HepG2 (cell line): ENCODE results near the gene NDUFC1. TPM values are rescaled to one million over a fixed set of nuclear protein-coding genes. Genes with fewer than 3 reads are reported as not detected.

Experiments
- ATAC-seq: fragments of 200-7000 bp; cut with Tn5 transposase; 3 replicates; pipeline ENCODE4 v1.9.1; 2020; ENCODE audit warnings: mild to moderate bottlenecking, moderate library complexity
- BruUV-seq: library from RNA; stranded (reverse); fragments of 400-500 nt; replicated peaks from 2 replicates; lab custom pipeline; 2021; lab: Mats Ljungman, UMichigan
- CTCF ChIA-PET: fragments of 300-600 bp; formaldehyde crosslinking; extraction: SDS; loops from one replicate; lab custom pipeline; 2021; ENCODE audit warnings: low total read pairs, inconsistent platforms, low intra/inter-chr PET ratio; lab: Yijun Ruan, JAX
- POLR2A ChIA-PET: fragments of 350-600 bp; sonication (Branson Sonifier 250); formaldehyde crosslinking; loops from one replicate; lab custom pipeline; 2020; ENCODE audit warnings: antibody characterized with exemption, inconsistent platforms; lab: Yijun Ruan, JAX
- DNase-seq: peaks from one replicate; pipeline ENCODE4 v3.0.0-alpha.2; 2015; ENCODE audit warnings: low spot score
- FAIRE-seq: peaks from 3 replicates; lab custom pipeline; 2011; peaks lifted over from hg19 to GRCh38; lab: Jason Lieb, UNC
- H2AFZ ChIP-seq: one replicate; pipeline ENCODE4 v1.6.1; 2011; ENCODE audit warnings: low read length, inconsistent platforms
- H3K27ac ChIP-seq: fragments of 300-600 bp; 3 replicates; pipeline ENCODE4 v1.8.0; 2011; ENCODE audit warnings: mixed run types, mild to moderate bottlenecking, mixed read lengths, low read length, inconsistent platforms; ENCODE audit not compliant: insufficient read depth; ENCODE audit errors: extremely low read length
- H3K27me3 ChIP-seq, 2 experiments: fragments of 200-600 bp in 1 of 2; 2 replicates in 1 of 2; 3 replicates in 1 of 2; pipeline versions ENCODE4 v1.6.0 to v1.8.0; 2011; ENCODE audit warnings: low read length in 2 of 2, mild to moderate bottlenecking in 2 of 2, moderate library complexity in 2 of 2, inconsistent platforms in 1 of 2; ENCODE audit not compliant: insufficient read depth in 2 of 2, control insufficient read depth in 1 of 2
- H3K36me3 ChIP-seq, 2 experiments: fragments of 200-600 bp in 1 of 2; replicated peaks in 1 of 2; 2 replicates in 1 of 2; 3 replicates in 1 of 2; pipeline versions ENCODE4 v1.5.1 to v1.8.0; 2011; ENCODE audit warnings: low read length in 2 of 2, inconsistent platforms in 1 of 2; ENCODE audit not compliant: insufficient read depth in 2 of 2, control insufficient read depth in 1 of 2
- H3K4me1 ChIP-seq: 2 replicates; pipeline ENCODE4 v1.5.1; 2012; ENCODE audit warnings: low read length, inconsistent platforms; ENCODE audit not compliant: insufficient read depth
- H3K4me2 ChIP-seq: 2 replicates; pipeline ENCODE4 v1.6.0; 2011; ENCODE audit warnings: low read depth, low read length, inconsistent platforms
- H3K4me3 ChIP-seq, 3 experiments: fragments of 200-600 bp in 1 of 3; sonication (generic), shearing (Covaris generic) in 1 of 3; replicated peaks in 1 of 3; 2 replicates each; pipeline ENCODE4 v1.5.1; 2011 to 2016; ENCODE audit warnings: low read length in 3 of 3, inconsistent platforms in 2 of 3, low read depth in 2 of 3, mild to moderate bottlenecking in 2 of 3, control low read depth in 1 of 3, mixed read lengths in 1 of 3; ENCODE audit not compliant: insufficient read depth in 1 of 3
- H3K79me2 ChIP-seq: one replicate; pipeline ENCODE4 v1.6.1; 2011; ENCODE audit warnings: low read length, inconsistent platforms; ENCODE audit not compliant: insufficient read depth
- H3K9ac ChIP-seq: 2 replicates; pipeline ENCODE4 v1.6.0; 2011; ENCODE audit warnings: mild to moderate bottlenecking, low read depth, low read length, inconsistent platforms; ENCODE audit not compliant: insufficient read depth
- H3K9me3 ChIP-seq: 2 replicates; pipeline ENCODE4 v1.5.1; 2012; ENCODE audit warnings: mild to moderate bottlenecking, low read length
- H4K20me1 ChIP-seq: 2 replicates; pipeline ENCODE4 v1.6.0; 2011; ENCODE audit warnings: inconsistent platforms, mild to moderate bottlenecking, low read length, moderate library complexity; ENCODE audit not compliant: insufficient read depth
- HIC2 ChIP-seq: sonication (generic); formaldehyde crosslinking; IDR thresholded peaks from 2 replicates; pipeline ENCODE4 v1.9.0; 2022; ENCODE audit warnings: low read depth, missing genetic modification reagents
- JDP2 ChIP-seq: sonication (generic); formaldehyde crosslinking; IDR thresholded peaks from 2 replicates; pipeline ENCODE4 v1.8.1; 2022; ENCODE audit warnings: missing genetic modification reagents, borderline replicate concordance
- KAT7 ChIP-seq: IDR thresholded peaks from 2 replicates; pipeline ENCODE4 v1.6.1; 2018; ENCODE audit warnings: borderline replicate concordance, missing compliant biosample characterization
- MAFF ChIP-seq: IDR thresholded peaks from 2 replicates; pipeline ENCODE4 v1.6.1; 2011; ENCODE audit warnings: low read depth, low read length, improper control_type of control experiment
- RBFOX2 ChIP-seq: fragments of 200-400 bp; formaldehyde crosslinking; IDR thresholded peaks from 2 replicates; pipeline ENCODE4 v1.6.1; 2017; ENCODE audit warnings: low read depth, mild to moderate bottlenecking, low read length
- RNF219 ChIP-seq: sonication (generic); formaldehyde crosslinking; IDR thresholded peaks from 2 replicates; pipeline ENCODE4 v1.5.0; 2020; ENCODE audit warnings: mild to moderate bottlenecking, missing genetic modification reagents
- SNAI1 ChIP-seq: sonication (generic); formaldehyde crosslinking; IDR thresholded peaks from 2 replicates; pipeline ENCODE4 v1.5.0; 2020; ENCODE audit warnings: mild to moderate bottlenecking, missing genetic modification reagents, borderline replicate concordance
- ZNF275 ChIP-seq: sonication (generic); formaldehyde crosslinking; IDR thresholded peaks from 2 replicates; pipeline ENCODE4 v1.8.0; 2022; ENCODE audit warnings: missing genetic modification reagents, mild to moderate bottlenecking, inconsistent platforms, borderline replicate concordance
- ZNF496 ChIP-seq: sonication (generic); formaldehyde crosslinking; IDR thresholded peaks from 2 replicates; pipeline ENCODE4 v1.8.1; 2023; ENCODE audit warnings: mild to moderate bottlenecking, moderate library complexity, missing genetic modification reagents; ENCODE audit not compliant: insufficient replicate concordance
- ZNF552 ChIP-seq: sonication (generic); formaldehyde crosslinking; IDR thresholded peaks from 2 replicates; pipeline ENCODE4 v1.9.0; 2022; ENCODE audit warnings: missing genetic modification reagents, mild to moderate bottlenecking, borderline replicate concordance
- ZNF597 ChIP-seq: sonication (generic); formaldehyde crosslinking; IDR thresholded peaks from 2 replicates; pipeline ENCODE4 v1.5.0; 2020; ENCODE audit warnings: missing genetic modification reagents
- ZNF615 ChIP-seq: sonication (generic); formaldehyde crosslinking; IDR thresholded peaks from 2 replicates; pipeline ENCODE4 v1.5.0; 2020; ENCODE audit warnings: mild to moderate bottlenecking, missing genetic modification reagents, borderline replicate concordance
- ZNF770 ChIP-seq: sonication (generic); formaldehyde crosslinking; IDR thresholded peaks from 2 replicates; pipeline ENCODE4 v1.5.0; 2020; ENCODE audit warnings: mild to moderate bottlenecking, missing genetic modification reagents
- WGBS: methylation state at CpG from one replicate; pipeline ENCODE4 v1.1.6; 2017; ENCODE audit warnings: low lambda C conversion rate; 5-methylcytosine and 5-hydroxymethylcytosine counted together
- in situ Hi-C: cut with HindIII; loops from 2 replicates; pipeline ENCODE4 v1.10.0; 2017; ENCODE audit warnings: low pct_unique_long_range_greater_than_20kb; ENCODE audit not compliant: extremely low pct_ligation_motif_present
- intact Hi-C: fragments of 100-400 bp; cut with micrococcal nuclease; formaldehyde crosslinking; loops from one replicate; pipeline ENCODE4 v1.10.0; 2022; ENCODE audit not compliant: unreplicated experiment
- polyA plus RNA-seq, 8 experiments: library from polyadenylated mRNA; depleted of rRNA in 3 of 8; stranded (reverse) in 7 of 8; unstranded in 1 of 8; fragments of >200 nt; fragmentation: Illumina TruSeq in 4 of 8; extraction: Trizol in 4 of 8; gene quantifications; 2 replicates each; pipeline versions ENCODE4 v1.2.1 to v1.2.3, GENCODE V29; 2011 to 2016; ENCODE audit warnings: low read depth in 4 of 8, missing spikeins in 1 of 8, mixed read lengths in 1 of 8; ENCODE audit not compliant: insufficient read depth in 1 of 8
- total RNA-seq, 5 experiments: library from RNA; depleted of rRNA; stranded (reverse); fragments of >200 nt; fragmentation: Illumina TruSeq; extraction: Trizol; gene quantifications; 2 replicates each; pipeline ENCODE4 v1.2.3, GENCODE V29; 2016; ENCODE audit warnings: low read depth in 1 of 5

Gene NDUFC1
- total and polyA plus RNA-seq, 2 of the 13 experiments (the other 11 are each of a cell fraction or from before 2014, with no cell fraction given) = 43.4 to 96.4 TPM

GRCh38 chr4:139324620-139325019 is 22.3 kb upstream of the NDUFC1 start:
- Histone ChIP-seq H3K9me3 (no peaks in the 10 kb centered on the region), H2AFZ (no peak overlapping the region), H3K4me1 (peaks cover 28% of the 10 kb centered on the region), H3K79me2 (peaks cover 89% of the 10 kb centered on the region), H3K4me2 (no peak overlapping the region), H3K36me3 (peaks cover under 1 to 4% of the 10 kb centered on the region in 2 experiments; a peak in 4 of 5 replicates), H3K4me3 (no peak overlapping the region), H3K27me3 (no peaks in the 10 kb centered on the region), H3K9ac (no peak overlapping the region), H4K20me1 (peaks cover 19% of the 10 kb centered on the region; the same call in 1 of the 2 replicates), H3K27ac (no peak overlapping the region)
- in situ Hi-C loops = no loop called here
- no TSS peak for BruUV-seq
- POLR2A ChIA-PET = no interaction called here
- CTCF ChIA-PET = no interaction called here
- TF ChIP-seq ZNF275 (CRISPR knock-in tag) (no peak), ZNF496 (CRISPR knock-in tag) (no peak), RBFOX2 (no peak), JDP2 (no peak), ZNF615 (no peak), ZNF597 (no peak), ZNF770 (no peak), ZNF552 (CRISPR knock-in tag) (no peak), KAT7 (CRISPR knock-in tag) (no peak), MAFF (no peak), RNF219 (CRISPR knock-in tag) (no peak), HIC2 (no peak), SNAI1 (CRISPR knock-in tag) (no peak)
- DNase-seq (no peak), ATAC-seq (no peak), FAIRE-seq (no peak)
- WGBS = 86% methylated on average over 6 of the region's 6 CpGs
- intact Hi-C loops = no loop called here
